ENCODE data around the gene SPTBN5.

DNA sequence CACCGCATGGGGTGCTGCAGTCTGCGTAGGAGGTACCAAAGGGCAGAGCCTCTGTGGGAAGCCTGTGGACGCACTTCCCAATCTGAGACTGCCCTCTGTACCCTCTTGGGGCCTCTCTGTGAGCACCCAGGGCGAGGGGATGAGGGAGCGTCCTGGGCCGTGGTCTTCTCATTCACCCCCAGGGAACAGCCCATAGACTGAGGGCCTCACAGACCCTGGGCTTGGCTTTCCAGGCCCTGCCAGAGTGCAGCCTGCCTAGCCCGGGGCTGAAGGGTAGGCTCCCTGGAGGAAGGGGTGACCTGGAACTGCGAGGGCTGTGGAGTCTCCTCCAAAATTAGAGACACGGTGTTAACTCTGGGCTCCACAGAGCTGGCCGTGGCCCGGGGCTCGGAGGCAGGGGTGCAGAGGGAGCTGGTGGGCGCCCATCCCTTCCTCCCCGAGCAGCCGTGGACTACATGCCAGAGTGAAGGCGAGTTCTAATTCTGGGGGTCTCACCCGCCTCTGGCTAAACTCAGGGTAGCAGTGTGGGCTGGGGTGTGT is 468 bp upstream of the SPTBN5 start:
- no peak for TF ChIP-seq EZH2phosphoT487 (IDR thresholded peaks at IDR 0.05; ENCODE audit: low read depth)
- TF ChIP-seq, protein P1, sequence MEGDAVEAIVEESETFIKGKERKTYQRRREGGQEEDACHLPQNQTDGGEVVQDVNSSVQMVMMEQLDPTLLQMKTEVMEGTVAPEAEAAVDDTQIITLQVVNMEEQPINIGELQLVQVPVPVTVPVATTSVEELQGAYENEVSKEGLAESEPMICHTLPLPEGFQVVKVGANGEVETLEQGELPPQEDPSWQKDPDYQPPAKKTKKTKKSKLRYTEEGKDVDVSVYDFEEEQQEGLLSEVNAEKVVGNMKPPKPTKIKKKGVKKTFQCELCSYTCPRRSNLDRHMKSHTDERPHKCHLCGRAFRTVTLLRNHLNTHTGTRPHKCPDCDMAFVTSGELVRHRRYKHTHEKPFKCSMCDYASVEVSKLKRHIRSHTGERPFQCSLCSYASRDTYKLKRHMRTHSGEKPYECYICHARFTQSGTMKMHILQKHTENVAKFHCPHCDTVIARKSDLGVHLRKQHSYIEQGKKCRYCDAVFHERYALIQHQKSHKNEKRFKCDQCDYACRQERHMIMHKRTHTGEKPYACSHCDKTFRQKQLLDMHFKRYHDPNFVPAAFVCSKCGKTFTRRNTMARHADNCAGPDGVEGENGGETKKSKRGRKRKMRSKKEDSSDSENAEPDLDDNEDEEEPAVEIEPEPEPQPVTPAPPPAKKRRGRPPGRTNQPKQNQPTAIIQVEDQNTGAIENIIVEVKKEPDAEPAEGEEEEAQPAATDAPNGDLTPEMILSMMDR (IDR thresholded peaks at IDR 0.05; ENCODE audit: low read depth, low read length) = no peak
